Stimulated activated CD8-positive, alpha-beta memory T cell treated with anti-CD3 and anti-CD28 coated beads, Interleukin-7, amount 100 ng/mL, for 1 hour (primary cell): Measurements from ENCODE around the gene SLC6A6.

ENCODE experiments used
- DNase-seq, 2 donors: peaks; one replicate each; pipeline ENCODE4 v3.0.0-alpha.2; 2020; ENCODE audit warnings: low read depth in 2 of 2

The SLC6A6 gene

GRCh38 chr3:14452740-14453710, 50.6 kb downstream of the SLC6A6 start:
- no peak for DNase-seq

DNA sequence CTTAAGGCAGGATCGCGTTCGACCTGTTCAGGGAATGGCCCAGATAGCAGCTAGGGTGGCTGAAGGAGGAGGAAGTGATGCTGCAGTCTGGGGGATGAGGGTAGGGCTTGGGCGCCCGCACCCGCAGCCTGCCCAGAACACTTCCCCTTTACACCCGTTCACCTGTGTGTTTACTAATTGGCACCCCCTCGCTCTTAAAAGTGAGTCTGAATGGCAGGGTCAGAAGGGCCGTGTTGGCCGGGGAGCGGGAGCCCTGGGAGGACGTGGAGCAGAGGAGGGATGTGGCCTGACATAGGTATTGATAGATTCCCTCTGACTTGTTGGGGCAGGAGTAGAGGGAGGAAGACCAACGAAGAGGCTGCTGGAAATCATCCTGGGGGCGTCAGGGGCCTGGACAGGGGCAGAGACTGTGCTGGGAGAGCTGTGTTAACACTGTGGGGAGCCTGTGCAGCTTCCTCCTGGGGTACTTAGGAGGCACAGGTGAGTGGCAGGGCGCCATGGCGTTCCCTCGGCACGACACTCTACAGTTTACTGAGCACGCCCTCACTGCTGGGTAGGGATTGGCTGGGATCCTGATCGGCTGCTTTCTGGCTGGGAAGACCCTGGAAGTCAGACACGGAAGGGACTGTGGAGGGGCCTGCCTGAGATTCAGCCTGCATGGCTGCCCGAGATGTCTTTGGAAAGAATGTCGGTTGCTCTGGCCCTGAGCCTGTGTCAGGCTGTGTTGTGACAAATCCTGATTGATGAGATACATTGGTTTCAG, 51.7 kb downstream of the SLC6A6 start:
- DNase-seq, result no peak

- DNase-seq, result no peak
These were observed 52.4 kb downstream of the SLC6A6 start for GRCh38 chr3:14454639-14455310.

DNA sequence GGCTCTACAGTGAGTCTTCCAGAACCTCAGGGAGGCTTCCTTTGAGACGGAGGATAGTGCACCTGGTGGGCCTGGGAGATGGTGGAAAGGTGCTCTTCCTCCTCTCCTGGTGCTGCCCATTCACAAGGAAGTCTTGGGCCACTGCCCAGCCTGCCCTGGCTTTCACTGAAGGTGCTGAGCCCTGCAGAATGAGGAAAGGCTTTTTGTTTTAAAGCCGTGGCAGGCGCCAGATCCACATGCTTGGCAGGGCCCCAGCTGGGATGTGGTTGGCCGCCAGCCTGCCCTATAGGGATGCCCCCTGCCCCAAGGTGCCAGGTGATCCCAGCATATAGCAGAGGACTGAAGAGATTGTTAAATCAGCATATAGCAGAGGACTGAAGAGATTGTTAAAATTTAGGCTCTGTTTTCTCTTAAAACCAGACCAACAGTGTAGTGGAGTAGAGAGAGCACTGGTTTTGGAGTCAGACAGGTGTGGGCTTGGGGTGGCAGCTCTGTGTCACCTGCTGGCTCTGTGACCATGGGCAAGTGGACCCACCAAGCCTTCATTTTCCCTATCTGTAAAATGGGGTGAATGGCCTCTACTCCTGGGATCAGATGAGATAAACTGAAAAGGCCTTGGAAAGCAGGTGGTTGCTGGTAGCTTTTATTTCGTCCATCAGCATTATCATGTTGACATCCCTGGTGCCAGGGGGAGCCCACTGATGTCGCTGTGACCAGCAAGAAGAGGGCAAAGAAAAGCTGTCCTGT, 53.3 kb downstream of the SLC6A6 start:
- no peak for DNase-seq

- no peak for DNase-seq
These were observed 54.4 kb downstream of the SLC6A6 start for GRCh38 chr3:14456794-14457193.

- no peak for DNase-seq
These were observed 55.1 kb downstream of the SLC6A6 start for GRCh38 chr3:14457481-14457880.

DNA sequence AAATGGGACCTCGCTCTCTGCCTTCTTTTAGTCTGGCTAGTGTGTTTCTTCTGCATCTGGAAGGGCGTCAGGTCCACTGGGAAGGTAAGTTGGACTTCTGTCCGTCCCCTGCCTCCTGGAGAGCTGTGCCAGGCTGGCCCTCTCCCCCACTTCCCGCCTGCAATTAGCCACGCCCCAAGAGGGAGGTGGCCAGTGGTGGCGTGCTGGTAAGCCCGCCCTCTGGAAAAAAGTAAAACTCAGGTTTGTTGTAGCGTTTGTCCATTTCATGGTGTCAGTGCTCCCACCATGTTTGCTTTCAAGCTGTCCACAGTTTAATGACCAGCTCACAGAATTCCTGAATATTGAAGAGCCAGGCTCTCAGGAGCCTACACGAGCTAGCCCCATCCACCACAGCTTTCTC, 55.6 kb downstream of the SLC6A6 start:
- no peak for DNase-seq

DNA sequence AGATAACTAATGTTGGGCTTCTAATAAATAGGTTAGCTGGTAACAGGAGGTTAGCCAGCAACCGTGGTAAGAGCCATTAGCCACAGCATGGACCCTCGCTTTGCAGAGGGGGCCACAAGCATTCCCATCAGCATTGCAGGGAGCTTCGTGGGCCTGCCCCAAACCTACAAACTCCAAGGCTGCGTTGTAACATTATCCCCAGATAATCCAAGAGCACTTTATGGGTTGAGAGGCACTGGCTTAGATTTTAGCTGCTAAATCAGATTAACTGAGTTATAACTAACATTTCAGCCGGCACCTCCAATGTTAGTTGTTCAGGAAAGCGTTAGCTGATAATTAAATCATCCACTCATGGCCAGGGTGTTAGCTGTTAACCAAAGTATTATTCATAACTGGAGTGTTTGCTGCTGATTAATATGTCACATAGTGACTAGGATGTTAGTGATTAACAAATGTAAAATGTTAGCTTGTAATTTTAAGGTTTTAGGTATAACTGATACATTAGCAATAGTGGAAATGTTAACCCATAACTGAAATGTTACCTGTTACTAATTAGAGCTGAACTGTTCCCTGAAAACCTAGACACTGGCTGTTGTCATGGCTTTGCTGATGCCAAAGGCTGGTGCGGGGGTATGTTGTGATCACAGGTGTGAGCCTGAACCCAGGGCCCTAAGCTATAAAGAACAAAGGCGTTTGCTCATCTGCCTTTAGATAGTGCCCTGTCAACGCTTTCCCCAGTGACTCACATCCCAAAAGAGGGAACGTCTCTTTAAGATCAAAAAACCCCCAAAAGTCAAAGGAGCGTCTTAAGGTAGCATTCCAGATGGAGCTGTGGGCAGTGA, 56.2 kb downstream of the SLC6A6 start:
- no peak for DNase-seq

- no peak for DNase-seq
These were observed 57.0 kb downstream of the SLC6A6 start for GRCh38 chr3:14459384-14459783.

DNA sequence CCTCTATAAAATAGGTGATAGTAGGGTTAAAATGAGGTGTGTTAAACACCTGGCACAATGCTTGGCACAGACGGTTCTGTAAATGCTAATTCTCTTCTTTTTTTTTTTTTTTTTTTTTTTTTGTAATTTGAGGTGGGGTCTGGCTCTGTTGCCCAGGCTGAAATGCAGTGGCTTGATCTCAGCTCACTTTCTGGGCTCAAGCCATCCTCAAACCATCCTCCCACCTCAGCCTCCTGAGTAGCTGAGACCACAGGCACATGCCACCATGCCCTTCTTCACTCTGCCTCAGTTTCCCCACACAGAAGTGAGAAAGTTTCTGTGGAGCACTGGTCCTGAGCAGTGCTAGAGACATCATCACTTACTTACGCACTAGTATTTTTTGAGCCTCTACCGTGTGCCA, 57.4 kb downstream of the SLC6A6 start:
- DNase-seq, result no peak

DNA sequence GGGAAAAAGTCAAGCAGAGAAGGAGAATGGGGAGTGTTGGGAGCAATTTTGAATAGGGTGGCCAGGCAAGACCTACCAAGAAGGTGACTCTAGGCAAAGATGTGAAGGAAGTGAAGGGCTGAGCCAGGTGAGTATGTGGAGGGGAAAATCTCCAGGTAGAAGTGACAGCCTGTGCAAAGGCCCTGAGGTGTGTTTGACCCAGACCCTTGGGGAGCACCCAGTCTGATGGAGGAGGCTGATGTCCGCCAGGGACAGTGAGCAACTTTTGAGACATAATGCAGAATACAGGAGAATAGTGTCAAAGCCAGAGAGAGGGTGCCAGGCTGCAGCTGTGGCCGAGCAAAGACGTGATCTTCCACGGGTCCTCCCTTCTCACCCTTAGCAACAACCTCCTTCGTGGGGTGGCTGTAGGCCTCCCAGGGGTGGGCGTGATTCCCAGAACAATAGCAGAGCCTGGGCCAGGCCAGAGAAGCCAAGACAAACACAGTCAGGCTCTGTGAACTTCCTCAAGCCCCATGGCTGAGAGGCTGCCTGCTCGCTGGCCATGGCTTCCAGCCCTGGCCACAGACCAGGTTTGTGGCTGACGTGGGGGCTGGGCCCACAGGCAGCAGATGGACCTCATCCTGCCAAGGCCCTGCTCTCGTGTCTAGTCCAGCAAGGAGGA, 58.1 kb downstream of the SLC6A6 start:
- DNase-seq, result no peak

DNA sequence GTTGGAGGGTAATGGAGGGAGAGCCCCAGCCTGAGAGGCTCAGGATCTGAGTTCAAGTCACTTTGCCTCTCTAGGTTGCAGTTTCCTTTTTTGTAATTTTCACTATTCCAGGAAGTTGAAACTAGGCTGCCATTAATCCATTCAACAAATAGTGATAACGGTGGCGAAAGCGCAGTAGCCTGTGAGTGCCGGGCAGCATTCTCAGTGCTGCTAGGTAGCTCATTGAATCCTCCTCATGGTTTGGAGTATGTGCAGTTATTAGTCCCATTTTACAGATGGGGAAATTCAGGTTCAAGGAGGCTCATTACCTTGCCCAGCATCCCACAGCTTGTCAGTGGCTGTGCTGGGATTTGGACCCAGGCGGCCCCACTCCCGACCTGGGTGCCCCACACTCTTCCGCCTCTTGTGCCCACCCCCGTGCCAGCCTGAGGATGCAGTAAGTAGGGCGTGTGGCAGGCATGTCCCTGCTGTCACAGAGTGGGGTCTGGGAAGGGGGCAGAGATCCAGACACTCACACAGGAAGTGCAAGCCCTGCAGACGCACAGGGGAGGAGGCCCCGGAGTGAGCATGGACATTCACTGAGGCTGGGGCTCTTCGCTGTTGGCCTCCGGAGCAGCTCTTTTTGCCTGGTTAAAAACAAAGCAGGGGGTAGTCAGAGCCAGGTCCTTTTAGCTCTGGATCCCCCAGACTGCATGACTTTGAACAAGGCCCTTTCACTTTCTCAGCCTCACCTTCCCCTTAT, 58.8 kb downstream of the SLC6A6 start:
- DNase-seq, result no peak

DNA sequence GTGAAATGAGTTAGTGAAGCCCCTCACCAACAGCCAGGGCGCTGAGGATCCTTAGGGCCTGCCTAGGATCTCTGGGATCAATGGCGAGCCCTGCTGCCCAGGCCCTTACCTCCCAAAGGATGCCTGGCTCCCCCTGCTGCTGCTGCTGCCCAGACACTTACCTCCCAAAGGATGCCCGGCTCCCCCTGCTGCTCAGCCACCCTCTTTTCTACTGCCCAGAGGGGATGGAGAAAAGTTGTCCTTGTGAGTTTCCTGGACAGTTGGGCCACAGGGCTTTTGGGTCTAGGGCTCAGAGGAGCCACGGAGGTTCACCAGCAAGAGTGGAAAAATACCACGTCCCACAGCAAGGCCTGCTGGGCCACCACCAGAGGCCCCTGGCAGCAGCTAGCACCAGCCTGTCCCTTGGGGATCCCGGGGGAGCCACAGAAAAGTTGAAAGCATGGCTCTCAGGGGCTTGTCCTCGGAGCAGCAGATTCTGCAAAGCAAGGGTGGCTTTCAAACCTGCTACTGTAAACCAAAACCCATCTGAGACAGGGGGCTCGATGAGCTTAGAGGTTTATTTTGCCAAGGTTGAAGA, 59.4 kb downstream of the SLC6A6 start:
- peak in 1 of 2 donors; percentile 29 for DNase-seq

DNA sequence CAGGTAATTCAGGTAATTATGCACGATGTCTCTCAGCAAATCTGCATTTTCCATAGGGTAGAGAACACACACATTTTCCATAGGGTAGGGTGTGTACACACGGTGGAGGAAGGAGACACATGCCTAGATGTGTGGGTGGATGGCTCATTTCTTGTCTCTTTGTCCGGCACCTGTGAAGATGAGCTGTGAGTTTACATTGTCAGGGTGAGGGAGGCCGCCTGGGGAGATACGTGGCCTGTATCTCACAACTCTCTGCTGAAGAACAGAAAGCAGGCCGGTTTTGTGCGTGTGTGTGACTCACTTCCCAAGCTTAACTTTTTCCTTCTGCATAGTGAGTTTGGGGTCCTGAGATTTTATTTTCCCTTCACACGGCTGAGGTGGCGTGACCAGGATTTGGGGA, 60.3 kb downstream of the SLC6A6 start:
- no peak for DNase-seq

DNA sequence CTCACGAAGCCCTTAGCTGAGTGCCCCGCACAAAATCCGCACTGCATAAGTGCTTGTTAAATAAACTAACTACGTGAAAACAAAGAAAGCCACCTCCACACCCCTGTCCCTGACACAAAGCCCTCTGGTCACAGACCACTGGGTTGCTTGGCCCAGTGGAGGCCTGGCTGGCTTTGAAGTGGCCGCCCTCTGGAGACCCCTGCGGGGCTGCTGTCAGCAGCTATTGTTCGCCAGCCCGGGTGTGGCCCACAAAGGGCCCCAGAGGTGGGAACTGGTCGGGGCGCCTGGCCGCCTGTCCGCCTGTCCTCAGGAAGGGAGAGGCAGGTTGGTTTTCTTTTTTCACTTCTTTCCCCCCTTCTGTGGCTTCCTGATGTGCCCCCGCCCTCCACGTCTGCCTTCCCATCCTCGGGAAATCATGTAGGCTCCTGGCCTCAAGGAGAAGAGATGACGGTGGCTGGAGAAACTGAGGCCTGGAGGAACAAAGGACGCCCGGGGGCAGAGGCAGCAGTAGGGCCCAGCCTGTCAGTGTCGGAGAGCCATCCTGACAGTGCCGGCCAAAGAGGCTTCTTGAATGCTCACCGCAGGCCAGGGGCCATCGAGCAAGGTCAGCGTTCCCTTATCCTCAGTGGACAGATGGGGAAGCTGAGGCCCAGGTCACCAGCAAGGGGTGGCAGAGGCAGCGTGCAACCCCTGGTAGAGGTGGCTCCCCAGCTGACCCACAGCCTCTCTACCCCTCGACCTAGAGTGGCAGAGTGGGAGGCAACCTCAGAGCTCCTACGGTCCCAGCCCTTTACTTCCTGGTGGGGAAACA, 61.1 kb downstream of the SLC6A6 start:
- no peak for DNase-seq

- no peak for DNase-seq
These were observed 61.7 kb downstream of the SLC6A6 start for GRCh38 chr3:14464141-14464465.

GRCh38 chr3:14464521-14464920, 62.1 kb downstream of the SLC6A6 start:
- no peak for DNase-seq

DNA sequence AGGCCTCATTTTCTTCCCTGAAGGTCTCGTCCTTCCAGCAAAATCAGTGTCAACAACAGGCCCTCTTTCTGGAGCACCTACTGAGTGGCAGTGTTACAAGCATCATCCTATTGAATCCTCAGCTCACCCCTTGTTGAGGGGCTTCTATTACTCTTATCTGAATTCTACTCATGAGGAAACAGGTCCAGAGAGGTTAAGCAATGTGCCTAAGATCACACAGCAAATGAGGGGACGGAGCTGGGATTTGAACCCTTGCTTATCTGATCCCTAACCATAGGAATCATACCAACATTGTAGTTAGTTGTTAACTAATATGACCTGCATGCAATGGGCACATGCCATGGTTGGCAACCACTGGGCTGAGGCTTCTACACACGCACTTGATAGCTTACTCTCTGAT, 63.0 kb downstream of the SLC6A6 start:
- no peak for DNase-seq
